Measurements from ENCODE around the gene MARCO.

Gene MARCO

DNA sequence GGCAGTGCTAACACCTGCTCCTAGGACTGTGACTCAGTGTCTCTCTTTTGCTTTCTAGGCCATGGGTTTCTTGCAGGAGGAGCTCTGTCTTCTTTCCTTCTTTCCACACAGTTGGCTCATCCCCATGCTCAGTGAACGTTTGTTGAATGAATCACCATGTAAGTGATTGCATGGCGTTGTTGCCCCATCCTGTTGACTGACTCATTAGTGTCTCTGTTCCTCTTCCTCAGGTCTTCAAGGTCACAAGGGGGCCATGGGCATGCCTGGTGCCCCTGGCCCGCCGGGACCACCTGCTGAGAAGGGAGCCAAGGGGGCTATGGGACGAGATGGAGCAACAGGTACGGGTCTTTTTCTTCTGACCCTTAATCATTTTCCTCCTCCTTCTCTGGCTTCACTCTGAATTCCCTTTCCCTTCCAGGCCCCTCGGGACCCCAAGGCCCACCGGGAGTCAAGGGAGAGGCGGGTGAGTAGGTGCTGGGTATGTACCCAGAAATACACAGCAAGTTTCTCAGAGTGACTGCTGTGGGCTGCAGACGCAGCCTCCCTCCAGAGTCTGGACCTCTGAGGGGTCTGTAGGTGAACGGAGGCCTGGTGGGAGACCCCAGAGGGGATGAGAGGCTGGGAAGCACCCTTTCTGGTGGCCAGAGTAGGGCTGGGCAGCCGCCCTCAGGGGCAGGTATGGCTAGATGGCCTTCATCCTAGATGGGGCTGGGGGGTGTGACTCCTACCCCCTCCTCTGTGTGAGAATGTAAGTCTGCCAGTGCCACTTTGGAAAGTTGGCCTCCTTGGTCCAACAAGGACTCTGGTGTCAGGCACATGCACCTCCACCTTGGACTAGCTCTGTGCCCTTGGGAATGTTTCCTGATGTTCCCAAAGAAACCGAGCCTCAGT, 32.4 kb downstream of the MARCO start:
- no peaks in the 10 kb centered on the region for H3K36me3 ChIP-seq (ENCODE audit: control insufficient read depth, insufficient read depth, low read length)
- H3K27me3 ChIP-seq (replicated peaks; ENCODE audit: control insufficient read depth, insufficient read depth, low read length): peaks cover 1% of the 10 kb centered on the region; the same call in 1 of the 2 replicates
- TF ChIP-seq, protein P1, sequence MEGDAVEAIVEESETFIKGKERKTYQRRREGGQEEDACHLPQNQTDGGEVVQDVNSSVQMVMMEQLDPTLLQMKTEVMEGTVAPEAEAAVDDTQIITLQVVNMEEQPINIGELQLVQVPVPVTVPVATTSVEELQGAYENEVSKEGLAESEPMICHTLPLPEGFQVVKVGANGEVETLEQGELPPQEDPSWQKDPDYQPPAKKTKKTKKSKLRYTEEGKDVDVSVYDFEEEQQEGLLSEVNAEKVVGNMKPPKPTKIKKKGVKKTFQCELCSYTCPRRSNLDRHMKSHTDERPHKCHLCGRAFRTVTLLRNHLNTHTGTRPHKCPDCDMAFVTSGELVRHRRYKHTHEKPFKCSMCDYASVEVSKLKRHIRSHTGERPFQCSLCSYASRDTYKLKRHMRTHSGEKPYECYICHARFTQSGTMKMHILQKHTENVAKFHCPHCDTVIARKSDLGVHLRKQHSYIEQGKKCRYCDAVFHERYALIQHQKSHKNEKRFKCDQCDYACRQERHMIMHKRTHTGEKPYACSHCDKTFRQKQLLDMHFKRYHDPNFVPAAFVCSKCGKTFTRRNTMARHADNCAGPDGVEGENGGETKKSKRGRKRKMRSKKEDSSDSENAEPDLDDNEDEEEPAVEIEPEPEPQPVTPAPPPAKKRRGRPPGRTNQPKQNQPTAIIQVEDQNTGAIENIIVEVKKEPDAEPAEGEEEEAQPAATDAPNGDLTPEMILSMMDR (IDR thresholded peaks at IDR 0.05; ENCODE audit: insufficient read depth, low read length, poor library complexity, severe bottlenecking): no peak
- no peak overlapping the region for H3K4me3 ChIP-seq (replicated peaks; ENCODE audit: low read depth, low read length)
- DNase-seq (ENCODE audit: extremely low read depth, insufficient read length): no peak

DNA sequence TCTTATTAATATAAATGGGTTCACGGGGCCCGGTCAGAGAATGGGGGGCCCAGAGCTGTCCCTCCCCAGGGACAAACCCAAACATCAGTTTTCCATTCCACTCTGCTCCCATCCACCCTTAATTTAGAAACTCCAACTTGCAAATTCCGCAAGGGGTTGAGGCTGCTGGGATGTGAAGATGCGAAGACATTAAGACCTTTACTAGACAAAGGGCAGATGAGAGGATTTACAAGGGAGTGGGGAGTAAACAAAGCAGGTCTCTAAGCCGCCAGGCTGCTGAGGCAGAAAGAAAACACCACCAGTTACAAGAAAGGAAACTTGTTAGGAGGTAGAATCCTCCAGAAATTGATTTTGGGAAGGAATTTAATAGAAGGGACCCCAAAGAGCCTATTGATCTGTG, 33.1 kb downstream of the MARCO start:
- H3K27me3 ChIP-seq (replicated peaks; ENCODE audit: control insufficient read depth, insufficient read depth, low read length): peaks cover 1% of the 10 kb centered on the region; the same call in 1 of the 2 replicates
- DNase-seq (ENCODE audit: extremely low read depth, insufficient read length): no peak
- H3K4me3 ChIP-seq (replicated peaks; ENCODE audit: low read depth, low read length): no peak overlapping the region
- TF ChIP-seq, protein P1 (IDR thresholded peaks at IDR 0.05; ENCODE audit: insufficient read depth, low read length, poor library complexity, severe bottlenecking): no peak
- no peaks in the 10 kb centered on the region for H3K36me3 ChIP-seq (ENCODE audit: control insufficient read depth, insufficient read depth, low read length)

DNA sequence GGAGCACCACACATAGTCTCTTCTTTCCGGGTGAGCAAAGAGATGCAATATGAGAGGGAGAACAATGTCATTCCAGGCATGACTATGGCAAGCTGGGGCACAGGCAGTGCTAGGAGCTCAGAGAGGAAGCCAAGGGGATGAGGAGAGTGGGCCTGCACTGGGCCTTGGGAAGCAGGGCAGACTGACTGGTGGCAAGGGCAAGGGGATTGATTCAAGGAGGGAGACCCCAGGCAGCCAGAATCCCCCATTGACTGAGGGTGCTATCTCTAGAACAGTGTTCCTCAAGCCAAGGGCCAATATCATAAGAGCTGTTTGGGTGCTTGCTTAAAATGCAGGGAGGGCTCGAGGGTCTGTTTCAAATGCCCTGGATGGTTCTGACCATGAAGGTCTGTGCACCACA, 36.1 kb downstream of the MARCO start:
- Histone ChIP-seq H3K27me3 (replicated peaks; ENCODE audit: control insufficient read depth, insufficient read depth, low read length) (peaks cover 1% of the 10 kb centered on the region; the same call in 1 of the 2 replicates), H3K36me3 (ENCODE audit: control insufficient read depth, insufficient read depth, low read length) (no peaks in the 10 kb centered on the region), H3K4me3 (replicated peaks; ENCODE audit: low read depth, low read length) (no peak overlapping the region)
- no peak for DNase-seq (ENCODE audit: extremely low read depth, insufficient read length)
- TF ChIP-seq, protein P1 (IDR thresholded peaks at IDR 0.05; ENCODE audit: insufficient read depth, low read length, poor library complexity, severe bottlenecking): no peak

- no peak for DNase-seq (ENCODE audit: extremely low read depth, insufficient read length)
- no peaks in the 10 kb centered on the region for H3K36me3 ChIP-seq (ENCODE audit: control insufficient read depth, insufficient read depth, low read length)
Measured at GRCh38 chr2:118979152-118979861, 37.3 kb downstream of the MARCO start.

DNA sequence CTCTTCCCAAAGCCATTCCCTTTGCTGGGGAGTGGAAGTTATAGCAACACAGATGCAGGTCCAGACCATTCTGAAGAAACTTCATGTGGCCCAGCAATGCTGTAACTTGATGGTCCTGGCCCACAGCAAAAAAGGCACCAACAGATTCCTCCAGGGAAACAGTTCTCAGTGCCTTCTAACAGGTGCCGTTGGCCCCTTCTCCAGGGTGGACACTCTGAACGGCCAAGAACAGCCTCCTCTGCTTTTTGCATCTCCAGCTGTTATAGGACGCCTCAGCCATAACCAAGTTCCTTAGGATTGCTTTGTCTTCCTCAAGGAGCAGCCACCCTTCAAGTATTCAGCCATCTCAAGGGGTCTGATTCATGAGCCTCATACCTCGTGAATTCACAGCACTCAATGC, 38.0 kb downstream of the MARCO start:
- H3K4me3 ChIP-seq (replicated peaks; ENCODE audit: low read depth, low read length): no peak overlapping the region
- DNase-seq (ENCODE audit: extremely low read depth, insufficient read length): no peak
- H3K27me3 ChIP-seq (replicated peaks; ENCODE audit: control insufficient read depth, insufficient read depth, low read length): no peaks in the 10 kb centered on the region; the same call in 1 of the 2 replicates
- H3K36me3 ChIP-seq (ENCODE audit: control insufficient read depth, insufficient read depth, low read length): no peaks in the 10 kb centered on the region
- TF ChIP-seq, protein P1 (IDR thresholded peaks at IDR 0.05; ENCODE audit: insufficient read depth, low read length, poor library complexity, severe bottlenecking): no peak

More at GRCh38 chr2:118979152-118979861, 37.3 kb downstream of the MARCO start:
- TF ChIP-seq, protein P1 (IDR thresholded peaks at IDR 0.05; ENCODE audit: insufficient read depth, low read length, poor library complexity, severe bottlenecking): no peak
- Histone ChIP-seq H3K27me3 (replicated peaks; ENCODE audit: control insufficient read depth, insufficient read depth, low read length) (no peaks in the 10 kb centered on the region; the same call in 1 of the 2 replicates), H3K4me3 (replicated peaks; ENCODE audit: low read depth, low read length) (no peak overlapping the region)

Measured in GM06990 (cell line).